Pancreas (tissue), 10 donors: ENCODE data around the gene ZNF575. TPM values are rescaled to one million over a fixed set of nuclear protein-coding genes. Genes with fewer than 3 reads are reported as not detected.
A peak's percentile ranks its signal among the peaks of the same experiment; 100 is the strongest.

ENCODE experiments used
- ATAC-seq, 4 donors: fragments of 200-7000 bp; cut with Tn5 transposase; one replicate each; pipeline versions ENCODE4 v1.8.0 to v1.9.1; 2020; ENCODE audit warnings: mild to moderate bottlenecking in 4 of 4, moderate library complexity in 4 of 4
- DNase-seq, 6 donors: peaks; one replicate each; pipeline ENCODE4 v3.0.0-alpha.2; 2020
- FAIRE-seq: peaks from 2 replicates; lab custom pipeline; 2012; peaks lifted over from hg19 to GRCh38; lab: Jason Lieb, UNC
- H3K27ac ChIP-seq, 4 donors: fragments of 200-600 bp; sonication (generic); 1 replicate in 3 of 4; 2 replicates in 1 of 4; pipeline versions ENCODE4 v1.5.0 to v1.8.0; 2020
- H3K27me3 ChIP-seq, 4 donors: fragments of 200-600 bp; one replicate each; pipeline ENCODE4 v1.8.0; 2021
- H3K36me3 ChIP-seq, 3 donors: fragments of 200-600 bp; sonication (generic) in 1 of 3; one replicate each; pipeline versions ENCODE4 v1.5.0 to v1.8.0; 2020 to 2021
- H3K4me1 ChIP-seq, 3 donors: fragments of 200-600 bp; one replicate each; pipeline ENCODE4 v1.8.0; 2021
- H3K4me3 ChIP-seq, 4 donors: fragments of 200-600 bp; sonication (generic) in 2 of 4; one replicate each; pipeline versions ENCODE4 v1.5.0 to v1.8.0; 2020 to 2021
- H3K9me3 ChIP-seq, 4 donors: fragments of 200-600 bp; one replicate each; pipeline ENCODE4 v1.8.0; 2021
- WGBS, 2 donors: extraction: QIAGEN DNeasy Blood & Tissue Kit; methylation state at CpG; one replicate each; pipeline ENCODE4 v1.1.7; 2013; 5-methylcytosine and 5-hydroxymethylcytosine counted together
- intact Hi-C, 3 donors: fragments of 100-400 bp; cut with DNase I; formaldehyde crosslinking; loops; one replicate each; pipeline versions ENCODE4 v1.11.1 to v1.14.2; 2022
- polyA plus RNA-seq, 2 donors: library from polyadenylated mRNA; stranded (reverse); fragments of 200-250 nt; gene quantifications; one replicate each; pipeline ENCODE4 v1.2.3, GENCODE V29; 2013
- total RNA-seq, 6 donors: library from RNA; stranded (reverse); fragmentation: NEBNext Ultra II Directional in 4 of 6; extraction: Animal tissue kit (Norgen Biotek cat#: 25700) in 4 of 6; gene quantifications; one replicate each; pipeline versions ENCODE4 v1.2.1 to v1.2.4, GENCODE V29; 2021 to 2023
- TF ChIP-seq, protein P1 (sequence below), 4 donors: fragments of 200-600 bp; sonication (generic) in 3 of 4; IDR thresholded peaks; one replicate each; pipeline versions ENCODE4 v1.5.0 to v1.8.0; 2021; ENCODE audit warnings: antibody characterized with exemption in 4 of 4
- donor health status: healthy with polysubstance abuse.
- donor health status: DM: no; HTN: no; CAD: no; lungs with moderate emphysema.
- donor health status: DM: no; HTN: no; CAD: no.
- donor health status: control.
- donor health status: control.
- donor health status: Bipolar disorder and iron deficiency.
- donor health status: DM: yes; HTN: yes; CAD: no.
- donor health status: DM: no; HTN: no; CAD: no.
- donor health status: DM: no; HTN: no; CAD: no.
- donor health status: DM: yes; HTN: yes; CAD: no.

ZNF575 gene
- total and polyA plus RNA-seq, 8 donors, result 0.79 to 1.3 (median 1.2) TPM

- Histone ChIP-seq H3K9me3 (no peaks in the 10 kb centered on the region), H3K4me3 (peak overlapping the region; percentile 16 to 56 (median 46)), H3K4me1 (peaks cover 0 to 7% (median 0%) of the 10 kb centered on the region in 3 donors), H3K27ac (peak overlapping the region; percentile 51 to 86 (median 72)), H3K36me3 (no peaks in the 10 kb centered on the region), H3K27me3 (no peaks in the 10 kb centered on the region)
- ATAC-seq (peak; percentile 71 to 90 (median 80)), DNase-seq (peak; percentile 95 to 100 (median 97)), FAIRE-seq (peak; percentile 98)
- TF ChIP-seq, protein P1, sequence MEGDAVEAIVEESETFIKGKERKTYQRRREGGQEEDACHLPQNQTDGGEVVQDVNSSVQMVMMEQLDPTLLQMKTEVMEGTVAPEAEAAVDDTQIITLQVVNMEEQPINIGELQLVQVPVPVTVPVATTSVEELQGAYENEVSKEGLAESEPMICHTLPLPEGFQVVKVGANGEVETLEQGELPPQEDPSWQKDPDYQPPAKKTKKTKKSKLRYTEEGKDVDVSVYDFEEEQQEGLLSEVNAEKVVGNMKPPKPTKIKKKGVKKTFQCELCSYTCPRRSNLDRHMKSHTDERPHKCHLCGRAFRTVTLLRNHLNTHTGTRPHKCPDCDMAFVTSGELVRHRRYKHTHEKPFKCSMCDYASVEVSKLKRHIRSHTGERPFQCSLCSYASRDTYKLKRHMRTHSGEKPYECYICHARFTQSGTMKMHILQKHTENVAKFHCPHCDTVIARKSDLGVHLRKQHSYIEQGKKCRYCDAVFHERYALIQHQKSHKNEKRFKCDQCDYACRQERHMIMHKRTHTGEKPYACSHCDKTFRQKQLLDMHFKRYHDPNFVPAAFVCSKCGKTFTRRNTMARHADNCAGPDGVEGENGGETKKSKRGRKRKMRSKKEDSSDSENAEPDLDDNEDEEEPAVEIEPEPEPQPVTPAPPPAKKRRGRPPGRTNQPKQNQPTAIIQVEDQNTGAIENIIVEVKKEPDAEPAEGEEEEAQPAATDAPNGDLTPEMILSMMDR (IDR thresholded peaks at IDR 0.05), result no peak
- WGBS, 2 donors, result 0 to 1% methylated on average over 41 of the region's 41 CpGs
- intact Hi-C loops, result no loop called here
Measured at GRCh38 chr19:43533546-43534304, 737 bp downstream of the ZNF575 start.

DNA sequence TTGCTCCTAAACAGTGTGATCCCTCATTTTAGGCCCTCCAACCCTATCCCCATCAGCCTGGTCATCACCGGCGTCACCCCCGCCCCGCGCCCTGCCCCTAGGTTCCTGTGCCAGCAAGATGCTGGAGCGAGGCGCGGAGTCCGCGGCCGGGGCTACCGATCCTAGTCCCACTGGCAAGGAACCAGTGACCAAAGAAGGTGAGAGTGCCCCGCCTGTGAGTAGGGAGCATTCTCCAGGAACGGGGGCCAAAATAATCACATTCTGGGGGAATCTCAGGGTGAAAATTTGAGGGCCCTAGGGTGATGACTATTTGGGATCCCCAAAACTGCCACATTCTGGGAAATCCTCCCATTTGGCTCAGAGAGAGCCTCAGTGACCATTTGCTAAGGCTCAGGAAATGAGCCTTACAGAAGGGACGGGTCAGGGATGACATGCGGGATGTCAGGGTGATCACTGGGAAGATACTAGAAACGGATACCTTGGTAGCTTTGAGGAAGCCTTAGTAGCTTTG lies 1.4 kb downstream of the ZNF575 start:
- WGBS, 2 donors, result 18 to 25% methylated on average over 17 of the region's 17 CpGs
- TF ChIP-seq, protein P1 (IDR thresholded peaks at IDR 0.05), result no peak
- H3K4me1 ChIP-seq, result peaks cover 0 to 7% (median 0%) of the 10 kb centered on the region in 3 donors
- H3K27ac ChIP-seq, result peak overlapping the region in 2 of 4 donors; percentile 79 to 86
- no peaks in the 10 kb centered on the region for H3K9me3 ChIP-seq
- ATAC-seq (no peak), DNase-seq (peak in 1 of 6 donors; percentile 79), FAIRE-seq (no peak)
- peak overlapping the region in 2 of 4 donors; percentile 51 to 56 for H3K4me3 ChIP-seq
- no peaks in the 10 kb centered on the region for H3K36me3 ChIP-seq
- H3K27me3 ChIP-seq, result no peaks in the 10 kb centered on the region
- intact Hi-C loops, result no loop called here

- intact Hi-C loops, result no loop called here
- H3K4me3 ChIP-seq, result no peak overlapping the region
- TF ChIP-seq, protein P1 (IDR thresholded peaks at IDR 0.05), result peak in 3 of 4 donors; percentile 14 to 44 (median 21)
- 48 to 60% methylated on average over 43 to 62 of the region's 62 CpGs for WGBS, 2 donors
- no peaks in the 10 kb centered on the region for H3K36me3 ChIP-seq
- peaks cover 0 to 7% (median 0%) of the 10 kb centered on the region in 3 donors for H3K4me1 ChIP-seq
- H3K9me3 ChIP-seq, result no peaks in the 10 kb centered on the region
- FAIRE-seq (no peak), ATAC-seq (no peak), DNase-seq (peak; percentile 60 to 85 (median 72))
- H3K27ac ChIP-seq, result peak overlapping the region in 1 of 4 donors; percentile 86
- no peaks in the 10 kb centered on the region for H3K27me3 ChIP-seq
Measured at GRCh38 chr19:43534816-43535761, 2.1 kb downstream of the ZNF575 start.

DNA sequence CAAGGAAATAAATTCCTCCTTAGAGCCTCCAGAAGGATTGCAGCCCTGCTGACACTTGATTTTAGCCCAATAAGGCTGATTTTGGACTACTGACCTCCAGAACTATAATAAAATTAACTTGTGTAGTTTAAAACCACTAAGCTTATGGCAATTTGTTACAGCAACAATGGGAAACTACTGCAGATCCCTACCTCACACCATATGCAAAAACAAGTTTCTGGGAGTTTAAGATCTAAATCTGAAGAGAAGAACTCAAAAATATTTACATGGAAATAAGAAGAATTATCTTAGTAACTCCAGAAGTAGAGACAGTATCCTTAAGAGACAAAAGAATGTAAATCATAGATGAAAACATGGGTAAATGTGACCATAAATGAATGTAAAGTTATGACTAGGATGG lies 5.9 kb downstream of the ZNF575 start:
- Histone ChIP-seq H3K4me1 (peaks cover 0 to 4% (median 0%) of the 10 kb centered on the region in 3 donors), H3K27me3 (no peaks in the 10 kb centered on the region), H3K36me3 (peaks cover 0 to 5% (median 0%) of the 10 kb centered on the region in 3 donors), H3K9me3 (no peaks in the 10 kb centered on the region), H3K27ac (no peak overlapping the region), H3K4me3 (no peak overlapping the region)
- TF ChIP-seq, protein P1 (IDR thresholded peaks at IDR 0.05), result no peak
- DNase-seq (no peak), ATAC-seq (no peak), FAIRE-seq (no peak)
- intact Hi-C loops, result no loop called here
